HG02840 (cell line): ENCODE measurements around the gene NF1.
"Not testable (repeated sequence)": the region's sequence is repeated elsewhere in the genome, so short reads cannot be mapped to it uniquely, and the experiment has no call there.

ENCODE experiments used
- ATAC-seq: cut with Tn5 transposase; IDR thresholded peaks from one replicate; pipeline ENCODE4 v1.9.1; 2021; ENCODE audit warnings: mild to moderate bottlenecking, moderate library complexity, moderate number of reproducible peaks; ENCODE audit not compliant: unreplicated experiment, low FRiP score

The NF1 gene

GRCh38 chr17:31378638-31379037 lies 283.9 kb downstream of the NF1 start:
- no peak for ATAC-seq

DNA sequence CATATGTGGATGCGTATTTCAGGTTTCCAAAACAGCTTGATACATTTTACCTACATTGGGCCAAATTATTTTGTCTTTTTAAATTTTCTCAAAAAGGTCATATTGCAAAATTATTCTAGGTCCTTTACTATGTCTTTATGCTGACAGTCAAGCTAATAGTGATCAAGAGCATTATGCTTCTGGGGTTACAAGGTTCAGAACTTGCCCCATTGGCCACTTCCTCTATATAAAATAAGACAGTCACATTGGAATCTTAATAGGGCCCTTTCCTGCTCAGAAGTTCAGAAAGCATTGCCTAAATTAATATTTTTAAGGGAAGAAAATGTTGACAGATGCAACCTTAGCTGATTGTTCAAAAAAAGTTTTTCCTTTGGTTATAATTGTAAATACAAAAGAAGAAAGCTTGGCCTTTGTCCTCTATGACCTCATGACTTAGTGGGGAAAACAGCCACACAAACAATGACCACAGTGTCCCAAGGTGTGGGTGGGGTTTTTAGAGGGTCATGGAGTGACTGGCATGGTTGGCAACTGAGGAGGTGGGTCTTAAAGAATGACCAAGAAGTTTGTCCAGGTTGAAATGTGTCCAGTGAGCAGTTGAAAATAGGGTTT lies 284.9 kb downstream of the NF1 start:
- no peak for ATAC-seq

DNA sequence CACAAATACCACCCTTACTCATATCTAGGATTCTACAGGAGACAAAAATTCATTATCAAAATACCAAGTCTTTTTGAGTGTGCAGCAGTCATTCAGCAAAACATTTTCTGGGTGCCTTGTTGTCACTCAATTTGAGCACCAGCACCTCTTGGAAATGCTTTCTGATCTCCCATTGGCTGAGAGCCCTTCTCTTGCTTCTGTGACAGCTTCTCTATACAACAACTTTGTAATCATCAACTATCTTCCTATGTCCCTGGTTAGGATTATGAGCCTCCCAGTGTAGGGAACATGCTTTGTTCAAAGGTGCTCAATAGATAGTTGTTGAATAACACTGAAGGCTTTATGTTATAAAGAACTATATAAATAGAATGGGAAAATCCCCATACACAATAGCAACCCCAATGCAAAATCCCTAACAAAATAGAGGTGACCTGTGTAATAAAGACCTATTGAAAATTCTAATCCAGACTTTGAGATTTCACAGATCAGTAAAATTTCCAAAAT lies 286.4 kb downstream of the NF1 start:
- ATAC-seq, result no peak

- not testable (repeated sequence) for ATAC-seq
Measured at GRCh38 chr17:31382668-31383275, 288.0 kb downstream of the NF1 start.

GRCh38 chr17:31383488-31383887 lies 288.7 kb downstream of the NF1 start:
- ATAC-seq, result not testable (repeated sequence)

GRCh38 chr17:31385428-31386285 lies 290.9 kb downstream of the NF1 start:
- no peak for ATAC-seq

DNA sequence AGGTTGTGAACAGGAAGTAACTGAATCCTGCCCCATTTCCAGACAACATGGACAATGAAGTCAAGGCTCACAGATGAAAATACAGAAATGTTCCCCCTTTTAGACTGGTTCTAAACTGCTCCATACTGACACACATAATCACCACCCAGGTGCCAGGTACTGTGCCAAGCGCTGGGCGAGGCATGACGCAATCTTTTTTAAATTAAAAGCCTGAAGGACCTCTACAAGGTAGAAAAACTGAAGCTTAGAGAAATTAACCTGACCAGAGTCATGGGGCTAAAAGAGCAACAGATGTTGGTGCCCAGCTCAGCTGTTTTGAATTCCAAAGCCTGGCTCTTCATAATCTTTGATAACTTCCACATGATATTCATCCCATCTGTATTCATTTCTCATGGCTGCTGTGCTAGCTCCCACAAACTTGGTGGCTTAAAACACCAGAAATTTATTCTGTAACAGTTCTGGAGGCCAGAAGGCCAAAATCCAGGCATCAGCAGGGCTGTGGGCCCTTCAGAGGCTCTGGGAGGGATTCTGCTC lies 291.8 kb downstream of the NF1 start:
- no peak for ATAC-seq

DNA sequence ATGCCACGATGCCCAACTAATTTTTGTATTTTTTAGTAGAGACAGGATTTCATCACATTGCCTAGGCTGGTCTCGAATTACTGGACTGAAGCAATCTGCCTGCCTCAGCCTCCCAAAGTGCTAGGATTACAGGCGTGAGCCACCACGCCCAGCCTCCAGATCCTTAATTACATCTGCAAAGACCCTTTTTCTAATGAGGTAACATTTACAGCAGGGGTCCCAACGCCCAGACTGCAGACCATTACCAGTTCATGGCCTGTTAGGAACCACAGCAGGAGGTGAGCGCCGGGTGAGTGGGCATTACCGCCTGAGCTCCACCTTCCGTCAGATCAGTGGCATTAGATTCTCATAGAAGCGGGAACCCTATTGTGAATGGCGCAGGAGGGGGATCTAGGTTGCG lies 292.7 kb downstream of the NF1 start:
- no peak for ATAC-seq

DNA sequence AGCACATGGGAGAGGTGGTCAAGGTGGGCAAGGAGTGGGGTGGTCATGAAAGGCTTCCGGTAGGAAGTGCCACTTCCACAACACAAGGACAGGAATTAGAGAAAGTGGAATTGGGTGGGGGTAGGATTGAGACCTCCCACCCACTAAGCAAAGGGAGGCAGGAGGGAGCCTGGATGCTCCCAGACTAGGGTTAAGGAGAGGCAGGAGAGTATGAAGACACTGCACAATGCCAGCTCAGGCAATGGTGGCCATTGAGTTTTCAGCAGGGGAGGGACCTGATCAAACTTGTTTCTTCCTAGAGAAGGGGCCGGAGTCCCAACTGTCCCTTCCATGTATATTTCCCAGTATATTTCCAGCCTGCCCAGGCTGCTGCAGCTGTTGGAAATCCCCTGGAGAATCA lies 293.6 kb downstream of the NF1 start:
- no peak for ATAC-seq

- ATAC-seq, result no peak
Measured at GRCh38 chr17:31388770-31389656, 294.2 kb downstream of the NF1 start.

DNA sequence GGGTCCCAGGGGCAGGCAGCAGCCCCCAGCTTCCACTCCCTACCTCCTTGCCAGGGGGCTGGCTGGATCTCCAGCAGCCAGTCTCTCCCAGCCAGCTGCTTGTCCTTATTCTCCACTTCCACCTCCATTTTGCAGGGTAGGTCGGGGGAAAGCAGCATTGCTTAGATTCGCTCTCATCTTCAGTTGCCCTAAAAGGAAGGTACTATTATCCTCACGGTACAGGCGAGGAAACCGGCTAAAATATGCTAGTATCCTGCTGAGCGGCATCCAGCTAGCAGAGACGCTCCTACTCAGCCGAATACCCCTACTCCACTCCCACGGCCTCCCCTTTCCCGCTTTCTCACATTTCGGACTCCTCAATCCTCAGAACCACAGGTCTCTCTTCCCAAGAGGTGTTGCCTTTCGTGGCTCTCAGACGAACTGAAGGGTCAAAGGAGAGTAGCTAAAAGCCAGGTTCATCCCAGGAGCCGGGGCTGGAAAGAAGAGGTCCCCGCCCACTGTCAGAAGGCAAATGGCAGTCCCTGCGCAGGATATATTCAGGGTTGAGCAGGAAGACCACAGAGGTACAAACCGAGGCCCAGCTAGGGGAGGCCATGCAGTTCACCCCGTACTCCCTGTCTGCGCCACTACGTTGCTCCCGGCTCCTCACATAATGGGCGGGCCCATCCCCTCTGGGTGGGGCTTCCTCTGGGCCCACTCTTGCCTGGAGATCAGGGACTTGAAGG lies 295.0 kb downstream of the NF1 start:
- no peak for ATAC-seq

DNA sequence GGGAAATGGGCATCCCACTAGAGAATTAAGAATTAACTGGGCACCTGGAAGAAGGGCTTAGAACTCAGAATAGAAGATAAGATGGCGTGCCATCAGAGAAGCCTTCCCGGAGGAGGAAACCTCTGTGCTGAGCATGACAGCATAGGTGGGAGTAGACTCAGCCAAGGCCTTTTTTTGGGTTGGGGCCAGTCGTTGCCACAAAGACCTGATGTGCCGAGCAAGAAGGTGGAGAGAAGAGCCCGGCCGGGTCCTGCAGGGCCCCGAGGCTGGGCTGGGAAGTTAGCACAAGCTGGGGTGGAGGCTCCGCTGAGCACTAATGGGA lies 295.6 kb downstream of the NF1 start:
- no peak for ATAC-seq

- no peak for ATAC-seq
Measured at GRCh38 chr17:31390748-31391495, 296.1 kb downstream of the NF1 start.

DNA sequence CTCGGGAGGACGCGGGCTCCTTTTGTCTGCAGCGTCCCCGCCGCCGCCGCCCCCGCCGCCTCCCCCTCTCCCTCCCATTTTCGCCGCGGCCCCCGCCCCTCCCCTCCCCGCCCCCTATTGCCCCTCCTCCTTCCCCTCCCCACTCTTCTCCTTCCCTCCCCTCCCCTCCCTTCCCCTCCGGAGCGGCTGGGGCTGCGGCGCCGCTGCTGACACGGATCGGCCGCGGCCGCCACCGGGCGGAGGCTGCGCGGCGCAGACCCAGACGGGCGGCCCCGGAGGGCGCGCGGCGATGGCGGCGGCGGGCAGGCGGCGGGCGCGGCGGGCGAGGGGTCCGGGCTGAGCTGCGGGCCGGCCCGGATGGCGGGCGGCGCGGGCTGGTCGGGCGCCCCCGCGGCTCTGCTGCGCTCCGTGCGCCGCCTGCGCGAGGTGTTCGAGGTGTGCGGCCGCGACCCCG lies 296.7 kb downstream of the NF1 start, which contains the start of gene RAB11FIP4:
Gene RAB11FIP4 (plus strand): TSS at position 180 of the 454 bp plus-strand sequence. CDS start 178 bp downstream, at position 358.
- no peak for ATAC-seq

DNA sequence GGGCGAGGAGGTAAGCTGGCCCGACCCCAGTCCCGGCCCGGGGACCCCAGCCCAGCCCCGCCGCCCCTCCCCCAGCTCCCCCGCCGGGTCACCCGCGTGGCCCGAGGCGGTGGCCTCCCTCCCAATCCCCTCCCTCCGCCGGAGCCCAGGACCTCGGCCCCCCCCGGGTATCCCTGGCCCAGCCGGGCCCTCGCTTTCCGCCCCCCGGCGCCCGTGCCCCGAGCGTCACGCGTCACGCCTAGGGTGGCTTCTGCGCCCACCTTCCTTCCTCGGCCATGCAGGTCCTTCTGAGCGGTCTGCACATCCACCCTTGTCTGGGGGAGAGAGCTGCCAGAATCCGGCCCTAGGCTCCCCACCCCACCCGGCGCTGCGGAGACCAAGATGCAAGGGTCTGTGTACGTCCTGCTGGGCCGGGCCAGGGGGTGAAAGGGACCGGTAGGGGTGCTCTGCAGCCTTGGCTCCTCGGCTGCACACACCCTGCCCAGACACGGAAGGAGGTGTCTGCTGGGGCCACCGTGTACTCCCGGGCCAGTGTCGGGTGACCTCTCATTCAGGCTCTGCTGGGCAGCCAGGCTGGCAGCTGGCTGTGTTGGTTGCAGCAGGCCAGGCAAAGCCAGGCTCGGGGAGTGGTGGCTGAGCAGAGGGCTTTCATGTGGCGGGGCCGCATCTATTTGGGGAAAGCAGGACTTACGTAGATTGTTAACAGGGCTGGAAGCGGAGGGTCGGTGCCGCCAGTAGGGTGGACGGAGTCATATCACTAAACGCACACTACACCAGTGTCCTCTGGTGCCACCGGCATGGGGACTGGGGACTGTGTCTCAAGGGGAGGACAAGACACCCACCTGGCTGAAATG lies 297.5 kb downstream of the NF1 start:
- no peak for ATAC-seq

- no peak for ATAC-seq
Measured at GRCh38 chr17:31392856-31393748, 298.3 kb downstream of the NF1 start.

DNA sequence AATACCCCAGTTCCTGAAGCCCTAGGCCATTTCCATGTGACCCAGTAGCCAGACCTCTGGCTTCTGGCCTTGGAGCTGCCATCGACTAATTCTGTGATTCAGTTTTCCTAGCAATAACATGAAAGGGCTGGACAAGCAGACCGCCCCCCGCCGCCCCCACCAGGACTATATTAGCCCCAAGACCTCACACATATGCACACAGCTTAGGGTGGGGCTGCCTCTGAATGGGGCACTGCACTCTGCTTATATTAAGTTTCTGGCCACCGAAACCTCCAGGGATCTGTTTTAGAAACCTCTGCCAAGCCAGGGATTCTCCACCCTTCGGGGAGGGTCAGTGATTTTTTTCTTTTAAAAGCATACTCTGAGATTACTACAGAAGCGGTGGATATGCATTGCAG lies 299.0 kb downstream of the NF1 start:
- no peak for ATAC-seq
